Gastrocnemius medialis (tissue), 4 donors: ENCODE data around the gene KRTAP4-12. TPM values are rescaled to one million over a fixed set of nuclear protein-coding genes. Genes with fewer than 3 reads are reported as not detected.
"Not testable (repeated sequence)": the region's sequence is repeated elsewhere in the genome, so short reads cannot be mapped to it uniquely, and the experiment has no call there.

Experiments
- ATAC-seq, 2 donors: fragments of 150-250 bp; one replicate each; pipeline ENCODE4 v1.9.1; 2016
- DNase-seq, 2 donors: peaks; one replicate each; pipeline ENCODE4 v3.0.0-alpha.2; 2019
- H3K27ac ChIP-seq, 4 donors: fragments of 200-600 bp; sonication (generic); 1 replicate in 1 of 4; 2 replicates in 3 of 4; pipeline ENCODE4 v1.5.1; 2016 to 2018; ENCODE audit warnings: mild to moderate bottlenecking in 2 of 4, moderate library complexity in 1 of 4
- H3K27me3 ChIP-seq, 3 donors: fragments of 200-600 bp; sonication (generic) in 2 of 3; 1 replicate in 1 of 3; 2 replicates in 2 of 3; pipeline versions ENCODE4 v1.5.1 to v1.6.0; 2016 to 2019; ENCODE audit warnings: mild to moderate bottlenecking in 1 of 3, moderate library complexity in 1 of 3
- H3K36me3 ChIP-seq, 2 donors: fragments of 200-600 bp; sonication (generic) in 1 of 2; one replicate each; pipeline ENCODE4 v1.5.1; 2017 to 2018
- H3K4me1 ChIP-seq, 2 donors: fragments of 200-600 bp; sonication (generic) in 1 of 2; one replicate each; pipeline ENCODE4 v1.5.1; 2016 to 2017; ENCODE audit warnings: mild to moderate bottlenecking in 2 of 2
- H3K4me3 ChIP-seq, 4 donors: fragments of 200-600 bp; sonication (generic) in 3 of 4; 1 replicate in 1 of 4; 2 replicates in 3 of 4; pipeline ENCODE4 v1.5.1; 2016 to 2019; ENCODE audit warnings: mild to moderate bottlenecking in 2 of 4
- H3K9me3 ChIP-seq, 3 donors: fragments of 200-600 bp; sonication (generic) in 2 of 3; 1 replicate in 1 of 3; 2 replicates in 2 of 3; pipeline ENCODE4 v1.5.1; 2016 to 2019
- CTCF ChIP-seq, 5 experiments: fragments of 450-650 bp in 3 of 5; fragments of 200-600 bp in 2 of 5; sonication (generic) in 2 of 5; IDR thresholded peaks in 4 of 5; conservative IDR thresholded peaks in 1 of 5; 1 replicate in 4 of 5; 2 replicates in 1 of 5; pipeline ENCODE4 v1.5.1; 2016 to 2019; ENCODE audit warnings: antibody characterized with exemption in 5 of 5, mild to moderate bottlenecking in 3 of 5, moderate library complexity in 3 of 5
- POLR2A ChIP-seq, 2 donors: fragments of 450-650 bp; IDR thresholded peaks; one replicate each; pipeline ENCODE4 v1.6.1; 2017; ENCODE audit warnings: antibody characterized with exemption in 2 of 2, mild to moderate bottlenecking in 2 of 2, moderate library complexity in 2 of 2
- in situ Hi-C, 4 donors: fragments of 200-750 bp; cut with MboI; loops; one replicate each; pipeline versions ENCODE4 v1.15.0 to v1.8.0; 2017; ENCODE audit warnings: low sequenced_read_pairs in 4 of 4
- intact Hi-C: fragments of 100-400 bp; cut with DNase I; formaldehyde crosslinking; loops from one replicate; pipeline ENCODE4 v1.15.1; 2023; ENCODE audit warnings: low total_unique reads
- total RNA-seq, 4 donors: library from RNA; depleted of rRNA; stranded (reverse); fragments of >200 nt; gene quantifications; one replicate each; pipeline versions ENCODE4 v1.1.0 to v1.2.3, GENCODE V29; 2016

KRTAP4-12 gene
- total RNA-seq, result not detected

- H3K36me3 ChIP-seq, in situ Hi-C loops, H3K9me3 ChIP-seq, H3K4me1 ChIP-seq, intact Hi-C loops, H3K27me3 ChIP-seq, H3K4me3 ChIP-seq, DNase-seq, H3K27ac ChIP-seq, ATAC-seq: not testable (repeated sequence)
Measured at GRCh38 chr17:41123991-41124371, at the start of gene KRTAP4-12. KRTAP4-12 (minus strand) TSS chr17:41124182; CDS start chr17:41124122, 60 bp downstream.

DNA sequence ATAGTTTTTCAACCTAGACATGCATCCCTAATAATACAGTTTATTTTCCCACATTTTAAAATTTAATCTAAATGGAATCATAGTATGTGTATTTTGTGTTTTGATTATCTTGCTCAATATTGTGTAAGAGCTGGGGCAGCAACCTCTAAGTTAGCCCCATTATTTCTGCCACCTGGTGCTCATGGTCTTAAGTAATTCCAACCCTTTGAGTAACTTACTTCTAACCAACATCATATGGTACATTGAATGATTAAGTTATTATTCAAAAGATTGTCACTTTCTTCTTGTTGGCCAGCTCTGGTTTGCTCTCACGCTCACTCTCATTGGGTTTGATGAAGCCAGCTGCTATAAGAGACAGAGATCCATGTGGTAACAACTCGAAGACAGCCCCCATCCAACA lies 47.9 kb upstream of the KRTAP4-12 start:
- intact Hi-C loops, result no loop called here
- Histone ChIP-seq H3K4me1 (no peaks in the 10 kb centered on the region), H3K9me3 (no peaks in the 10 kb centered on the region), H3K27ac (no peak overlapping the region), H3K36me3 (no peaks in the 10 kb centered on the region), H3K27me3 (no peaks in the 10 kb centered on the region), H3K4me3 (no peak overlapping the region)
- ATAC-seq, result no peak
- in situ Hi-C loops, result loop anchor here in 1 of 4 donors (25.0 kb wide), 1 partner anchor 90 kb away; the partner anchor contains the start of genes KRTAP9-6 and KRTAP9-9
- TF ChIP-seq CTCF (IDR thresholded peaks at IDR 0.05 in 4 of 5, conservative IDR thresholded peaks at IDR 0.05 in 1 of 5) (no peak), POLR2A (IDR thresholded peaks at IDR 0.05) (no peak)
- DNase-seq, result no peak

DNA sequence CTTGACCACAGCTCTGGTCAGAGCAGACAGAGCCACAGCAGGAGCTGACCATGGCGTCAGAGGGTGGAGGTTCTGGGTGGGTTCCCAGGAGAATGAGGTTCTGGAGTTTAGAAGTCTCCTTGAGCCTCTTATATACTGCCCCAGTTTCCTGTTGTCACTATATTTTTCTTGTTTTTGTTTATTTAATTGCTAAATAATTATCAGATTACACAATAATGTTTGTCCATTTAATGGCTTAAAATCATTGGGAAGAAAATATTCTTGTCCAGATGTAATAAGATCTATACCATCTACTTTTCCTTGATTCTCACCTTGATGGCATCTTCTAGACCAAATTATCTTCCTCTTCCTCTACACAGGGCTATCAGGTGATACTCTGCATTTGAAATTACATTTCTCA lies 44.1 kb upstream of the KRTAP4-12 start, which contains the start of gene KRTAP4-3:
TSS of gene KRTAP4-3 (minus strand) at position 101 of the 400 bp plus-strand sequence. CDS start at position 52, 49 bp downstream.
- H3K27me3 ChIP-seq, result no peaks in the 10 kb centered on the region
- DNase-seq, result no peak
- no peak for ATAC-seq
- H3K36me3 ChIP-seq, result no peaks in the 10 kb centered on the region
- H3K9me3 ChIP-seq, result no peaks in the 10 kb centered on the region
- no peak within 1 kb of the TSS for H3K4me3 ChIP-seq
- H3K27ac ChIP-seq, result no peak within 1 kb of the TSS
- in situ Hi-C loops, result loop anchor here in 1 of 4 donors (25.0 kb wide), 1 partner anchor 94 kb away; the partner anchor contains the start of genes KRTAP9-6 and KRTAP9-9
- intact Hi-C loops, result no loop called here
- no peaks in the 10 kb centered on the region for H3K4me1 ChIP-seq
- TF ChIP-seq POLR2A (IDR thresholded peaks at IDR 0.05) (no peak), CTCF (IDR thresholded peaks at IDR 0.05 in 4 of 5, conservative IDR thresholded peaks at IDR 0.05 in 1 of 5) (no peak)

- no peaks in the 10 kb centered on the region for H3K9me3 ChIP-seq
- no peak for ATAC-seq
- H3K4me3 ChIP-seq, result no peak overlapping the region
- no peak overlapping the region for H3K27ac ChIP-seq
- no peak for DNase-seq
- H3K4me1 ChIP-seq, result no peaks in the 10 kb centered on the region
- in situ Hi-C loops (loop anchor here in 1 of 4 donors (25.0 kb wide), 1 partner anchor 95 kb away; the partner anchor contains the start of genes KRTAP9-6 and KRTAP9-9), intact Hi-C loops (no loop called here)
- no peaks in the 10 kb centered on the region for H3K27me3 ChIP-seq
- TF ChIP-seq POLR2A (IDR thresholded peaks at IDR 0.05) (no peak), CTCF (IDR thresholded peaks at IDR 0.05 in 4 of 5, conservative IDR thresholded peaks at IDR 0.05 in 1 of 5) (no peak)
- no peaks in the 10 kb centered on the region for H3K36me3 ChIP-seq
Measured at GRCh38 chr17:41167561-41167960, 43.6 kb upstream of the KRTAP4-12 start.

GRCh38 chr17:41163828-41164227 lies 39.8 kb upstream of the KRTAP4-12 start:
- intact Hi-C loops, result no loop called here
- Histone ChIP-seq H3K4me1 (no peaks in the 10 kb centered on the region), H3K36me3 (no peaks in the 10 kb centered on the region), H3K27ac (no peak overlapping the region), H3K4me3 (no peak overlapping the region), H3K27me3 (no peaks in the 10 kb centered on the region), H3K9me3 (no peaks in the 10 kb centered on the region)
- ATAC-seq (no peak), DNase-seq (no peak)
- in situ Hi-C loops, result loop anchor here in 1 of 4 donors (25.0 kb wide), 1 partner anchor 98 kb away; the partner anchor contains the start of genes KRTAP9-6 and KRTAP9-9
- TF ChIP-seq POLR2A (IDR thresholded peaks at IDR 0.05), result no peak
- no peak for TF ChIP-seq CTCF (IDR thresholded peaks at IDR 0.05 in 4 of 5, conservative IDR thresholded peaks at IDR 0.05 in 1 of 5)
